Panc1 (cell line): ENCODE data around the gene PIK3R5. TPM values are rescaled to one million over a fixed set of nuclear protein-coding genes. Genes with fewer than 3 reads are reported as not detected.

Experiments
- ATAC-seq: fragments of 200-7000 bp; cut with Tn5 transposase; 2 replicates; pipeline ENCODE4 v1.9.1; 2020; ENCODE audit warnings: mild to moderate bottlenecking, moderate library complexity
- BruUV-seq: library from RNA; stranded (reverse); fragments of 400-500 nt; replicated peaks from 2 replicates; lab custom pipeline; 2021; lab: Mats Ljungman, UMichigan
- CTCF ChIA-PET: fragments of 300-600 bp; sonication (Branson Sonifier 250); formaldehyde crosslinking; loops from one replicate; lab custom pipeline; 2022; ENCODE audit warnings: antibody characterized with exemption; lab: Charles Lee
- POLR2A ChIA-PET: fragments of 300-600 bp; sonication (Branson Sonifier 250); formaldehyde crosslinking; loops from one replicate; lab custom pipeline; 2022; ENCODE audit warnings: antibody characterized with exemption; lab: Charles Lee
- DNase-seq: peaks from one replicate; pipeline ENCODE4 v3.0.0-alpha.2; 2010; ENCODE audit warnings: low read depth, low spot score
- H3K27ac ChIP-seq: 2 replicates; pipeline ENCODE4 v1.5.1; 2011; ENCODE audit warnings: mild to moderate bottlenecking, low read length, inconsistent platforms
- H3K27me3 ChIP-seq: fragments of 200-500 bp; sonication (Bioruptor generic); 2 replicates; pipeline ENCODE4 v1.6.0; 2014; ENCODE audit warnings: low read length, inconsistent platforms; ENCODE audit not compliant: control insufficient read depth, insufficient read depth
- H3K36me3 ChIP-seq: fragments of 200-500 bp; sonication (Bioruptor generic); 2 replicates; pipeline ENCODE4 v1.5.1; 2014; ENCODE audit warnings: inconsistent platforms, mild to moderate bottlenecking, low read length, moderate library complexity; ENCODE audit not compliant: control insufficient read depth, insufficient read depth
- H3K4me1 ChIP-seq: 2 replicates; pipeline ENCODE4 v1.5.1; 2011; ENCODE audit warnings: inconsistent platforms, mild to moderate bottlenecking, low read length, moderate library complexity; ENCODE audit not compliant: control insufficient read depth, insufficient read depth
- H3K4me3 ChIP-seq, 2 experiments: 2 replicates each; pipeline ENCODE4 v1.5.1; 2011 to 2012; ENCODE audit warnings: low read depth in 2 of 2, low read length in 2 of 2, mild to moderate bottlenecking in 2 of 2, inconsistent platforms in 1 of 2, moderate library complexity in 1 of 2
- H3K9me3 ChIP-seq: fragments of 200-500 bp; sonication (Bioruptor generic); 2 replicates; pipeline ENCODE4 v1.5.1; 2014; ENCODE audit warnings: low read depth, mild to moderate bottlenecking, inconsistent platforms, low read length, moderate library complexity; ENCODE audit not compliant: control insufficient read depth, insufficient read depth
- POLR2AphosphoS5 ChIP-seq: IDR thresholded peaks from 2 replicates; pipeline ENCODE4 v1.6.1; 2012; ENCODE audit warnings: mild to moderate bottlenecking, low read depth, low read length, moderate library complexity
- REST ChIP-seq, 2 experiments: IDR thresholded peaks; 2 replicates each; pipeline ENCODE4 v1.6.1; 2011 to 2012; ENCODE audit warnings: low read depth in 2 of 2, control low read depth in 1 of 2, low read length in 1 of 2, mild to moderate bottlenecking in 1 of 2, moderate library complexity in 1 of 2; ENCODE audit not compliant: insufficient read depth in 1 of 2
- SIN3A ChIP-seq: IDR thresholded peaks from 2 replicates; pipeline ENCODE4 v1.6.1; 2012; ENCODE audit warnings: low read depth, mild to moderate bottlenecking, low read length, moderate library complexity, borderline replicate concordance; ENCODE audit not compliant: insufficient read depth
- TCF7L2 ChIP-seq: IDR thresholded peaks from 2 replicates; pipeline ENCODE4 v1.6.1; 2011; ENCODE audit warnings: mild to moderate bottlenecking, low read depth, low read length, inconsistent platforms
- in situ Hi-C: cut with HindIII; loops from 2 replicates; pipeline ENCODE4 v1.10.0; 2016; ENCODE audit warnings: low sequenced_read_pairs, low pct_unique_long_range_greater_than_20kb
- intact Hi-C: fragments of 100-400 bp; cut with micrococcal nuclease; formaldehyde crosslinking; loops from one replicate; pipeline ENCODE4 v1.10.0; 2022; ENCODE audit not compliant: unreplicated experiment
- total RNA-seq: library from RNA; stranded (reverse); gene quantifications from one replicate; pipeline ENCODE4 v1.2.1, GENCODE V29; 2021; ENCODE audit not compliant: unreplicated experiment
- TF ChIP-seq, protein P1 (sequence below): fragments of 450-650 bp; IDR thresholded peaks from 2 replicates; pipeline ENCODE4 v1.5.1; 2017; ENCODE audit warnings: mild to moderate bottlenecking

Gene PIK3R5
- total RNA-seq, 1 experiment from 2014 or later, result 0.15 TPM

DNA sequence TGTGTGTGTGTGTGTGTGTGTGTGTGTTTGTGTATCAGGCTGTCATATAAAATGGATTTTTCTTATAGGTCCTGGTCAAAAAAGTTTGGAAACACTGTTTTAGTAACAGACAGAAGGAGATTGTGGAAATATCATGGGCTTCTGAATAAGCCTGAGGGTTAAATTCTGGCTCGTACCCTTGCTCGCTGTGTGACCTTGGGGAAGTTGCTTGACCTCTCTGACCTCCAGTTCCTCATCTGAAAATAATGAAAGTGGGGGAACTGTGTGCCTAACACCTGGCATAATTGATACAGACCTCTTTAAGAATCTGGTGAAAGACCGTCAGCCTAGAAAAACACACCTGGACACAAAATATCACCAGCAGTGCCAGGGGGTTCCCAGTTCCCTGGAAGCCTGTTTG is 72.4 kb downstream of the PIK3R5 start:
- no peak for ATAC-seq
- Histone ChIP-seq H3K9me3 (no peaks in the 10 kb centered on the region), H3K36me3 (no peaks in the 10 kb centered on the region), H3K27me3 (peaks cover 2% of the 10 kb centered on the region; the same call in 1 of the 2 replicates), H3K4me3 (no peak overlapping the region), H3K4me1 (no peaks in the 10 kb centered on the region), H3K27ac (no peak overlapping the region)
- BruUV-seq, result no TSS peak
- no peak for TF ChIP-seq TCF7L2
- TF ChIP-seq POLR2AphosphoS5, result no peak
- no peak for TF ChIP-seq SIN3A
- no peak for TF ChIP-seq REST (IDR thresholded peaks at IDR 0.05; ENCODE audit: insufficient read depth in 1 of 2, low read depth in 2 of 2, low read length in 1 of 2)
- TF ChIP-seq, protein P1, sequence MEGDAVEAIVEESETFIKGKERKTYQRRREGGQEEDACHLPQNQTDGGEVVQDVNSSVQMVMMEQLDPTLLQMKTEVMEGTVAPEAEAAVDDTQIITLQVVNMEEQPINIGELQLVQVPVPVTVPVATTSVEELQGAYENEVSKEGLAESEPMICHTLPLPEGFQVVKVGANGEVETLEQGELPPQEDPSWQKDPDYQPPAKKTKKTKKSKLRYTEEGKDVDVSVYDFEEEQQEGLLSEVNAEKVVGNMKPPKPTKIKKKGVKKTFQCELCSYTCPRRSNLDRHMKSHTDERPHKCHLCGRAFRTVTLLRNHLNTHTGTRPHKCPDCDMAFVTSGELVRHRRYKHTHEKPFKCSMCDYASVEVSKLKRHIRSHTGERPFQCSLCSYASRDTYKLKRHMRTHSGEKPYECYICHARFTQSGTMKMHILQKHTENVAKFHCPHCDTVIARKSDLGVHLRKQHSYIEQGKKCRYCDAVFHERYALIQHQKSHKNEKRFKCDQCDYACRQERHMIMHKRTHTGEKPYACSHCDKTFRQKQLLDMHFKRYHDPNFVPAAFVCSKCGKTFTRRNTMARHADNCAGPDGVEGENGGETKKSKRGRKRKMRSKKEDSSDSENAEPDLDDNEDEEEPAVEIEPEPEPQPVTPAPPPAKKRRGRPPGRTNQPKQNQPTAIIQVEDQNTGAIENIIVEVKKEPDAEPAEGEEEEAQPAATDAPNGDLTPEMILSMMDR, result no peak
- ChIA-PET POLR2A (no interaction called here), CTCF (no interaction called here)
- intact Hi-C loops, result no loop called here
- no peak for DNase-seq
- in situ Hi-C loops, result no loop called here

- in situ Hi-C loops (no loop called here), intact Hi-C loops (no loop called here)
- ChIA-PET POLR2A (no interaction called here), CTCF (no interaction called here)
- no peaks in the 10 kb centered on the region for H3K27me3 ChIP-seq
- no peaks in the 10 kb centered on the region for H3K36me3 ChIP-seq
- no peak for ATAC-seq
- no TSS peak for BruUV-seq
- no peaks in the 10 kb centered on the region for H3K4me1 ChIP-seq
- TF ChIP-seq, protein P1, result no peak
- TF ChIP-seq SIN3A, result no peak
- no peak for TF ChIP-seq TCF7L2
- no peak for TF ChIP-seq POLR2AphosphoS5
- no peak for TF ChIP-seq REST (IDR thresholded peaks at IDR 0.05; ENCODE audit: insufficient read depth in 1 of 2, low read depth in 2 of 2, low read length in 1 of 2)
- no peaks in the 10 kb centered on the region for H3K9me3 ChIP-seq
- H3K4me3 ChIP-seq, result no peak overlapping the region
- no peak overlapping the region for H3K27ac ChIP-seq
- no peak for DNase-seq
Measured at GRCh38 chr17:8892338-8892690, 73.2 kb downstream of the PIK3R5 start.
